ENCODE measurements around the gene ZBED3.
A peak's percentile ranks its signal among the peaks of the same experiment; 100 is the strongest.

ZBED3 gene

DNA sequence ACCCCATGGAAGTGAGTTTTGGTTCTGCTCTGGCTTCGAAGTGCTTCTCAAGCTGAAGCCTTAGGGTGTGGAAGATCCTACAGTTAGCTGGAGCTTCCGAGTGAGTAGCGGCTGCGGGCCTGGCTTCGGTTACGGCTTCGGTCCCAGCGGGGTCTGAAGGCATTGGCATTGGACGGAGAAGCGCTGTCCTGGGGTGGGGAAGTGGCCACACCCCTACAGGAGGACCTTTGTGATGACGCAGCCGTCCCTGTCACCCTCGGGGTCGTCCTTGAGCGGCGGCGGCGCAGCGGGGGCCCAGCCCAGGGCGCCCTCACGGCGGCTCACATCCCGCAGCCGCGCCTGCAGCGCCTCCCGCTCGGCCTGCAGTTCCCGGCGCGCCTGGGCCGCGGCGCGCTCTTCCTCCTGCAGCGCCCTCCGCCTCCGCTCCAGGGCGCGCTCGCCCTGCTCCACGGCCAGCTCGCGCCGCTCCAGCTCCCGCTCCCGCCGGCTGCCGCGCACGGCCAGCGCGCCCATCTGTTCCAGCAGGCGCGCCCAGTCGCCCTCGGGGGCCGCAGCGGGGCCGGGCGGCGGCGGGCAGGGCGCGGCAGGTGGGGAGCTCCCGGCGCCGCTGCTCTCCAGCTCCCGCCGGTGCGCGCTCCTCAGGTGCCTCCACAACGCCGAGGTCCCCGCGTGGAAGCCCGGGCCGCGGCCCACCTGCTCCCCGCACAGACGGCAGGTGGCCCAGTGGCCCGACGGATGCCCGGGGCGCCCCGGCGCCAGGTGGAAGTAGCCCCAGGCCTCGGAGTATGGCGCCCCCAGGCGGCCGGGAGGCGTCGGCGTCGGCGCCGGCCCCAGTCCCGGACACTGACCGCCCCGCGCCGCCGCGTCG is 9.9 kb downstream of the ZBED3 start:
- DNase-seq = peak; percentile 19

DNA sequence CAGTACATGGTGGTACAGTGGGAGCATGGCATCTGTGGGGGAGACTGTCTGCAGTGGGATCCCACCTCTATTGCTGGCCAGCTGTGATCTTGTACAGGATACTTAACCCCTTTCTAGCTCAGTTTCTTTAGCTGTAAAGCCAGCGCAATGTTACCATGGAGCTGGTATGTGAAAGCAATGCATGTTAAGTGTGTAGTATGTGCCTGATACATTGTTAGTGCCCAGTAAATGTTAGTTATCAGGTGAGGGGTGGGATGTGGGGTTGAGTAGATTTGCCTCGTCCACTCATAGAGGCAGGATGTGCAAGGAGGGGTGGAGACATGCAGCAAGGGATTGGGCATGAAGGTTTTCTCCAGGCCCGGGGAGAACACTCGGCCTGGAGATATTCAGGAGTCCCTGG is 12.3 kb downstream of the ZBED3 start:
- DNase-seq = no peak

DNA sequence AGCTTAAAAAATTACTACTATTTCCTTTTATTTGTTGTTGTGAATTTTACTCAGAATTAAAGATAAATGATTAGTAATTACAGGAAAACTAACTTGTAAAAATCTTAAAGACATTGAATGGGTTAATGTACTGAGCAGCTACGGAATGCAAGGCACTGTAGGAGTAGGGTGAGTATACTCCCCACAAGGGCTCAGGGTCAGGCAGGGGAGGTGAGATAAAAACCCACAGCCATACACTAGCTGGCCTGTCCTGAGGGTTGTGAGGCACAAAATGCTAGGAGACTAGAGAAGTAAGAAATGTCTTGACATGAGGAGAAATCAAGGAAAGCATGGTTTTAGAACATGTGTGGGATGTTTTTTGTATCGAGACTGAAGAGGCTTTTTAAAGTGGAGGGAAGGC is 13.4 kb downstream of the ZBED3 start:
- DNase-seq = no peak

DNA sequence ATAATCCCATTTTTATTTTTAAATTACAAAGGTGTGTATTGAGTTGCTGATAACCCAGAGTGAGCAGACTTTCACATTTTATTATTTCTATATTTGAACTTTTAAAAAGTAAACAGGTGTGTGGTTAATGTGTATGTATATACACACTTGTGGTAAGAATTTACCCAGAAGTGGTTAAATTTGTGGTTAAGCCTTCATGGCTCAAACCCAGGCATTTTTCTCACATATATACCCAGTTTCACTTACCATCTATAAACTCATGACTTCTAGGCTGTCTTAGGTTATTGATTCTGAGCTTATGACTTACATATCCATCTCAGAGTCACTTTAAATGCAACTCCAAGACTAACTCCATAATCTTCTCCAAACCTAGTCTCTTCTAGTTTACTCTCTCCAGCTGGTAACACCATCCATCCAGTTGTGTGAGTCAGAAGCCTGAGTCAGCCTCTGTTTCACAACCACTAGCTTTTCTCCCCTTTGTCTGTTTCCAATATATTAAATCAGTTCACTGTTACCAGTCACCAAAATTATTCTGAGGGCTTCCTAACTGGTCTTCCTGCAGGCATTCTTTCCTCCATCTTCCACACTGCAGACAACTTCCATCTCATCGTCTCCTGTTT is 20.2 kb downstream of the ZBED3 start:
- DNase-seq = no peak

DNA sequence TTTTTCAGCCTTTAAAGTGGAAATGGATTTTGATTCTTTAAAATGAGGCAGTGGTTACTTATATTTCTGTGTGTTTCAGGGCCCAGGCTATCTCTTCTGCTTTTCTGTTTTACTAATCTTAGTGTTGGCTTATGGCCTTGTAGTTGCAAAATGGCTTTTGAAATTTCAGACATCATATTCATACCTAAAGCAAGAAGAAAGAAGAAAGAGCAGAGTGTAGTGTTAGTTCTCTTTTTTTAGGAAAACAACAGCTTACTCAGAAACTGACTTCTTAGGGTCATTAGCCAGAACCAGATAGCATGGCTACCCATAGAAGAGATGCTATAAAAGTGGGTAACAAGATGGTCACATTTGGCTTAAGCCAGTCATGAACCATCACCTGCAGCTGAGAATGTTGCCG is 20.9 kb downstream of the ZBED3 start:
- no peak for DNase-seq

DNA sequence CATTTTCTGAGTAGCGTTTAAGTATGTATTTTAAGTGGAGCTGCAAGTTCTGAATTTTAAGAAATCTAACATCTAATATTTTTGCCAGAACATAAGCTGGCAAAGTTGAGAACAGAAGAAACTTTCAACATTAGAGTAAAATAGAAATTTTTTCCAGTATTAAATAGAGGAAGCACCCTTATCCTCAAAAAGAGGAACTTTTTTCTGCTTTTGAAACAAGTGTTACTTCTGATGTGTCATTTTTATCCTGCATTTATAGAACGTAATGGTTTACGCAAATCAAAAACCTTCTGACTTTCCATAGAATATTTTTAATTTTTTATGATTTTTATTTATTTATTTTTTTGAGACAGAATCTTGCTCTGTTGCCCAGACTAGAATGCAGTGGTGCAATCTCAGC is 21.8 kb downstream of the ZBED3 start:
- no peak for DNase-seq

DNA sequence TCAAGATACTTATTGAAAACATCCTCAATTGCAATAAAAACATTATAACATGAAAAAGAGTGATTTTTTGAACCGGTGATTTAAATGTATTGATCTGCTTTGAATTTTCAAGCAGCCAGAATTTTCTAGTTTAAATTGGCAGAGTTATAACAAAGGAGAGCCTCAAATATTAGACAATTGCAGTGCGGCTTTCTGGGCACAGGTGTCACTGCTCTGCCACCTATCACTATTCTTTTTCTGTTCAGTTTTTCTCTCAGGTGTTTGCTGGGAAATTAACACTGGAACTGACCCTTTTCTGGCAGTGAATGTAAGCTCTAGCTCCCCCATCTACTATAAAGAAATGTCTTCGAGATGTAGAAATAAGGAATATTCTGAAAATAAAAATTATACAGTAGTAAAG is 23.0 kb downstream of the ZBED3 start:
- no peak for DNase-seq

DNA sequence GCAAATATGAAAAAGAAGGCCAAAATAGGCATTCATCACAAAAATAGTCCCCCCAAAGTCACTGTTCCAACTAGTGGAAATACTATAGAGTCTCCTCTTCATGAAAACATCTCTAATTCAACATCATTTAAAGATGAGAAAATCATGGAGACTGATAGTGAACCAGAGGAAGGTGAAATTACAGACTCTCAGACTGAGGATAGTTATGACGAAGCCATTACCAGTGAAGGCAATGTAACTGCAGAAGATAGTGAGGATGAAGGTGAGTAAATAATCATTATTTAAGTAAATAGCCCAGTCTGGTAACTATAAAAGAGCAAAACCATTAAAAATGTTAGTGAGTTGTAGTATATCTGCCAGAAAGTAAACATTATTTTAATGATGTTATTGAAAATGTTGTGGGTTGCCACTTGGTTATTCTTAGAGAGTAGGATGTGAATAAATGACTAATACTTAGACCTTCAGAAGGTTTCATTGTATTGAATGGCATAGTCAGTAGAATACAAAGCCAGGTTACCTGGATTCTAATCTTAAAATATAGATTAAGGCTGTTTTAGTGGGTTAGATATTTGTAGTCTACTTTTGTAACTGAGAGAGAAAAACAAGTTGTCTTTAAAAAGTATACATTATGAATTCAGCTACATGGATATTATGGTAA is 40.5 kb downstream of the ZBED3 start:
- DNase-seq = no peak

DNA sequence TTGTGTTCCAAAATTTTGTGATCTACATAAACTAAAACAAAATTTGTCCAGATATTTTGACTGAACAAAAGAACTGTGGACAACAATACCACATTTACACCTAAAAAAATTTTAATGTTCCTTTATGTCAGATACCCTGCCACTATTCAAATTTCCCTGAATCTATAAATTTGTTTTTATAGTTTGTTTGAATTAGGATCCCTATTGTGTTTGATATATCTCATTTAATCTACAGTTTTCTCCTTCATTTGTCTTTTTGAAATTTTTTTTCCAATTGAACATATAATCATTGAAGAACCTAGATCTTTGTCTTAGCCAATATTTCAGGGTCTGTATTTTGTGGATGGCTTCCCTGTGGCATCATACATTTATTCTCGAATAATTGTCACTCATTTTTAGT is 51.1 kb downstream of the ZBED3 start:
- no peak for DNase-seq

DNA sequence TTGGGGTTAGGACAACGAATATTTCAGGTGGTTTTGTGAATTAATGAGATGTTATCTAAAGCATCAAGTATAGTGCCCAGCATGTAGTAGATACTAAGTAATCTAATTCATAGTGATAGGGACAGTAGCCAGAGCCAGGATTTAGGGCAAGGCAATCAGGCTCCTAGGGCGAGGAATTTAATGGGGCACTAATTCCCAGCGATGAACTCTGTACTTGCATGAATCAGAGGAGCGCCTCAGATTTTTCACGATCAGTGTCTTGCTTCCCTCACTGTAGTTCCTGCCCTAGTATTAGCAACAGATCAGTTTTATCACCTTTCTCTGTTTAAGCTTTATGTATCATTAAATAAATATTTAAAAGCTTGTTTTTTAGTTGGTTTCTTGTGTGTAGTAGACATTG is 53.7 kb downstream of the ZBED3 start:
- no peak for DNase-seq

DNA sequence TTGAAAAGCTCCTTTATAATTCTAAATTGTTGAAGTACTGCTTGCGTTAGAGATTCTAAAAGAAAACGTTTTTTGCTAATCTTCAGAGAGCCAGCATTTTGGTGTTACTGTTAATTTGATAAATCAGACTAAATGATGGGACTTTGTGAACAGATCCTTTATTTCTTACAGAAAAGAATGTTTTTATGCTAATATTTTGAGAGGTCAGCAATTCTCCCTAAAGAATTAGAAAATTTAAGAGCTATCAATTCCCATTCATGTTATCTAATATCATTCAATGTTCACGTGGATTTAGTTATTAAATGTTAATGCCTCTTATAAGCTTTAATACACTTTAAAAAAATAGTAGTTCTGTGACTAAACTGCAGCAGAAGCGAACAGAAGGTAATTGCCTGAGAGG is 54.5 kb downstream of the ZBED3 start:
- DNase-seq = no peak

DNA sequence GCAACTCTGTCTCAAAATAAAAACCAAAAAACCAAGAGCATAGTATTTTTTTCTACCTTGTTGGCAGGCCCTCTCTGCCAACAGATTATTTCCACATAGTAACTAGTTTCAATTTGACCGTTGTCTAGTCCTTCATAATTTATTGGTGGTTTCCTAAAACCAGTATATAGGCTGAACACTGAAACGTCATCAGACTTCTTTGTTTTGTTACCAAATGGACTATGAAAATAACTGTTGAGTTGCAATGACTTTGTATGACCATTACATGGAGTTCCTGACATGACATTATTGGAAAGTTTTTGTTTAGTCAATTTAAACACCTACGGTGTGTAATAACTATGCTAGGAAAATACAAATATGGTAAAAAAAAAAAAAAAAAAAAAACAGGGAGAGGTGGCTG is 55.2 kb downstream of the ZBED3 start:
- no peak for DNase-seq

DNA sequence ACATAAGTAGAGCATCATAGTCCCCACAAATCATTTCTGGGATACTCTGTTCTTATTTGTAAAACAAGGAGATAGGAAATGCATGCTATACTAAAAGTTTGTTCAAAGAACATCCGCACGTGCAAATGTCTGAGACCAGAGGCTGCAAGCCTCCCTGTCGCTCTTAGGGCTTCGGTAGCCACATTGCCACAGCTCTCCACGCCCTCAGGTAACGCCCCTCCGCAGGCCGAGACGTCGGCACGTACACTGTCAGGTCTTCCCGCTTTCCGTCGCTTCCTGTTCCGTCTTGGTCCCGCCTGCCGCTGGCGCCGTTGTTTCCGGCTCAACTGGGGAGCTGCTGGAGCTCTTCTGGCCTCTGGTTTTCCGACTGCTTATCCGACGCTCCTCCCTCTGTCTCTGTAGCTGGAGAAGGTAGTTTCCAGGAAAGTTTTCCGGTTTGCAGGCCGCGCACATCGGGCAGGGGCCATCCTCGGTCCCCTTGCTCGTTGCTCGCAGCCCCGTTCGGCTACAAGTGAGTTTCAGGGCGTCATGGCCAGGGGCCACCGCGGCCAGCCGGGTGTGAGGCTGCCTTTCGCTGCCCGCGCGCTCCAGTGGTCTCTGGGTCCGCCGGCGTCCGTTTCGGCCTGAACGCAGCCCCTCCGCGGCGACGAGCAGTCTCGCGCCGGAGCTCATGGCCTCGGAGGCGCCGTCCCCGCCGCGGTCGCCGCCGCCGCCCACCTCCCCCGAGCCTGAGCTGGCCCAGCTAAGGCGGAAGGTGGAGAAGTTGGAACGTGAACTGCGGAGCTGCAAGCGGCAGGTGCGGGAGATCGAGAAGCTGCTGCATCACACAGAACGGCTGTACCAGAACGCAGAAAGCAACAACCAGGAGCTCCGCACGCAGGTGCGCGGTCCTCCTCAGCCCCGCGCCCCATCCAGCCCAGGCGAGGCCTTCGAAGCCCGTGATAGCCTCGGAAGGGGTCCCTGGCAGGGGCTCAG is 56.7 kb downstream of the ZBED3 start, which contains the start of gene AGGF1:
Gene AGGF1 (plus strand): TSS at position 308 of the 975 bp plus-strand sequence. CDS start 363 bp downstream, at position 671.
- DNase-seq = peak; percentile 89

DNA sequence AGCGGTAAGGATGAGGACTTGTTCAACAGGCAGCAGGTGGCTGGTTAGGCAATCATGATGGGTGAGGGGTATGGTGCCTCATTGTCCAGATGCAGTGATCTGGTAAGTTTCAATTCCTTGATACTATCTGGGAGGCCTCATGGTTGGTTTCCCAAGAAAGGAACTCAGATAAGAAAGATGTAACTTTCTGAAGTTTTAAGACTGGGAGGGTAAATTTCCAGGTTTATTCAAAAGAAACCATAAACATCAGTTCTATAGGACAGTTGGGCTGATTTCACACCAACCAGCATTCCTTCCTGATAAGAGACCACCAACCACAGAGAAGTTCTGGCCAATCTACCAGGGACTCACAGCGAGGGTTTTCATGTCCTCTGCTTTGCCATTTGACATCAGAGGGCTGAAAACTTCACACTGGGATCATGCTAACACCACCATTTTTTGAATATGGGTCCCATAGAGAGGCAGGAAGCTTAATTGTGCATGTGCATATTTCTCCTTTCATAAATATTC is 57.7 kb downstream of the ZBED3 start:
- DNase-seq = no peak

DNA sequence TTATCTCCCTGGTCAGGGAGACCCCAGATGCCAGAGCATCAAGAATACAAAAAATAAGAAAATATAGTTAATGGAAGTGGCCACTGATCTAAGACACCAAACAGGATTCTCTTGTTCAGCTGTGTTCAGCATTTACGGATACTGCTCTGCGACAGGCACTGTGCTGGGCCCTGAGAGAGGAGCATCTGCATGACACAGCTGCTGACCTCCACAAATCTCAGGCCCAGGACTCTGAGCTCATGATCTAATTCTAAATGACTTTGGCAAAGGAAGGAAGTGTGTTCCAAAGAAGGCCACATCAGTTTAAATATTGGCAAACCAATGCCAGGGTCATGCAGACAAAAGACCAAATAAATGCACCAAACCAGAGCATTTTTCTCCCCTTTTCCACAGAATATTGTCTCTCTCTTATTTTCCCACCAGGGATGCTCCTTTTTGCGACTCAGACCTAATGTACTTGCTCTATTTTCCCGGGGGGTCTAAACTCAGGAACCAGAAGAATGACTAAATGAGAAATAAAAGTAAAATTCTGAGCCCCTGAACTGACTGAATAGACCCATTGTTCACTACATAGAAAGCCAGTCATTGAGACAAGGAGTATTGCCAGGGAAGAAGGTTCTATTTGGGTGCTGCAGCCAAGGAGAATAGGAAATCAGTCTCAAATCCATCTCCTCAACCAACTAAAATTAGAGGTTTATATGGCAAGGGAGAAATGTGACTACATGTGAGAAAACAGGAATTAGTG is 58.3 kb downstream of the ZBED3 start:
- DNase-seq = no peak

DNA sequence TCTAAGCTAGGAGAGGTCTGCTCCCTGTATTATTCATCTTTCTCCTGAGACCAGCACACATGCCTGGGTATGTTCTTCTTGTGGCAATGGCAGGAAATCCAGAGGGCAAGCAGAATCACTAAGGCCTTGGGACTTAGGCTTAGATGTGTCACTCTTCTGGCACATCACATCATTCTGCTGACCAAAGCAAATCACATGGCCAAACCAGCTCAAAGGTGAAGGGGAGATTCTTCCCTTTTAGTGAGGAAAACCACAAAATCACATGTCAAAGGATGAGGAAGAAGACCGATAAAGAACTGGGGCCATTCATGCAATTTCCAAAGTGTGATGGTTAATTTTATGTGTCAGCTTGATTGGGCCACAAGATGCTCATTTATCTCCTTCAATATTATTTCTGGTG is 62.6 kb downstream of the ZBED3 start:
- no peak for DNase-seq

DNA sequence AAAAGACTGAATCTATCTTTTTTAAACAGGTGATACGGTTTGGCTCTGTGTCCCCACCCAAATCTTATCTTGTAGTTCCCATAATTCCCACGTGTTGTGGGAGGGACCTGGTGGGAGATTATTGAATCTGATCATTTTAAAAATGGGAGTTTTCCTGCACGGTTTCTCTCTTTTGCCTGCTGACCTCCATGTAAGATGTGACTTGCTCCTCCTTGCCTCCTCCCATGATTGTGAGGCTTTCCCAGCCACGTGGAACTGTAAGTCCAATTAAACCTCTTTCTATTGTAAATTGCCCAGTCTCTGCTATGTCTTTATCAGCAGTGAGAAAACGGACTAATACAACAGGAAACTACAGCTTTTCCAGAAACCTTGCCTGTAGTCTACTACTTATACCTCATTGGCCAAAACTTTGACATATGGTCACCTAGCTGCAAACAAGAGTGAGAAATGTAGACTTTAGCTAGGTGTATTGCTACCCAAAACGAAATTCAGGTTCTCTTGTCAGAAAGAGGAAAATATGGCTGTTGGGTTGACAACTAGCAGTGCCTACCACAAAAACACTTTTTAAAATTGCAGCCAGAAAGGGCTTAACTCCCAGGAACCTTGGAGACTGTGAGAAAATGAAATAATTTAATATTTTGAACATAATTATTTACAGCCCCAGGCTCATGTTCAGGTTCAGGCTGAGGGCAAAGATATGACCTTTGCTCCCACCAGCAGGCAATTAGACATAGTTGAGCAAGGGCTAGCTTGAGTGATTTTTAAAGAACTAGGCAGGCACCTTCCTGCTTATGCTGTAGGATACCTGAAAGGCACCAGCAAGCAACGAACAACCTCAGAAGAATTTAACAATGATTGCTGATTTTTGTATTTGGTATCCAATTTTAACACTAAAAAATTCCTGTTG is 64.3 kb downstream of the ZBED3 start:
- DNase-seq = no peak

All from NCI-H1436 (cell line).